SK-N-MC (cell line): ENCODE data around the gene AMER2.
A peak's percentile ranks its signal among the peaks of the same experiment; 100 is the strongest.

ENCODE experiments used
- DNase-seq: peaks from one replicate; pipeline ENCODE4 v3.0.0-alpha.2; 2011; ENCODE audit warnings: low read depth, low spot score
- H3K27ac ChIP-seq: fragments of 200-600 bp; sonication (generic); 2 replicates; pipeline ENCODE4 v1.5.1; 2016; ENCODE audit warnings: mixed run types
- H3K36me3 ChIP-seq: fragments of 200-600 bp; sonication (generic); 2 replicates; pipeline ENCODE4 v1.6.1; 2017; ENCODE audit warnings: antibody characterized with exemption, low read length, mixed read lengths; ENCODE audit not compliant: insufficient read depth
- H3K4me3 ChIP-seq: fragments of 200-600 bp; sonication (generic); 2 replicates; pipeline ENCODE4 v1.5.1; 2016
- H3K9ac ChIP-seq: fragments of 200-600 bp; sonication (generic); 2 replicates; pipeline ENCODE4 v1.8.0; 2017; ENCODE audit warnings: mixed run types, mixed read lengths; ENCODE audit not compliant: insufficient read length
- H3K9me3 ChIP-seq: fragments of 200-600 bp; sonication (generic); 2 replicates; pipeline ENCODE4 v1.6.1; 2017; ENCODE audit warnings: low read depth, mild to moderate bottlenecking, antibody characterized with exemption, low read length, moderate library complexity, mixed read lengths
- EZH2 ChIP-seq: fragments of 200-600 bp; sonication (generic); IDR thresholded peaks from one replicate; pipeline ENCODE4 v1.6.1; 2017; ENCODE audit warnings: antibody characterized with exemption
- FOXP2 ChIP-seq: optimal IDR thresholded peaks from 2 replicates; pipeline ENCODE3; 2011; ENCODE audit warnings: mild to moderate bottlenecking, moderate library complexity; ENCODE audit not compliant: insufficient read depth; ENCODE audit errors: extremely low read length, control extremely low read depth
- POLR2AphosphoS5 ChIP-seq: IDR thresholded peaks from 2 replicates; pipeline ENCODE4 v1.6.1; 2012; ENCODE audit warnings: mild to moderate bottlenecking, low read depth, low read length, borderline replicate concordance

AMER2 gene

GRCh38 chr13:25171517-25172302 is at the start of gene AMER2:
Gene AMER2, minus strand, starts transcription at chr13:25172288. Its CDS starts 669 bp downstream, at chr13:25171619.
- Histone ChIP-seq H3K9ac (peak within 1 kb of the TSS; percentile 98), H3K36me3 (peaks cover 37% of the 10 kb centered on the region), H3K4me3 (peak within 1 kb of the TSS; percentile 85), H3K27ac (peak within 1 kb of the TSS; percentile 100), H3K9me3 (no peaks in the 10 kb centered on the region)
- TF ChIP-seq EZH2: no peak
- no peak for TF ChIP-seq FOXP2
- no peak; the same call in 1 of the 2 replicates for TF ChIP-seq POLR2AphosphoS5
- DNase-seq: no peak

DNA sequence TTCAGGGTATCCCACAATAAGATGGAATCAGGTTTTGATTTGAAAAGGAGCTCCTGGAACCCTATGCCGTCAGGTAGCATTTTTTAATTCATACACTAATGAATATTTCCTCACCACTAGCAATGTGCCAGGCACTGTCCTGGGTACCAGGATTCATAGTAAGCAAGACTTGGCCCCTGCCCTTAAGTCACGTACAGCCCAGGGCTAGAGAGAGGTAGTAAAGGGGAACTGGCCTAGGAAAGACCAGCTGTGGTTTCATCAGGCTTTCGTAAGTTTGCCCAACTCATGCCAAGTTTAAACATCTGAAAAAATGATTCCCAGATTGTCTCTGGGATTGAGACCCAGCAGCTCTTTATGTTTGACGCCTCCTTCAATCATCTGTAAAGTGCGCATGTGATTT is 45.9 kb upstream of the AMER2 start:
- no peak overlapping the region for H3K4me3 ChIP-seq
- H3K9me3 ChIP-seq: no peaks in the 10 kb centered on the region
- no peak overlapping the region for H3K9ac ChIP-seq
- TF ChIP-seq POLR2AphosphoS5 (no peak), EZH2 (no peak), FOXP2 (no peak)
- no peak for DNase-seq
- H3K36me3 ChIP-seq: no peaks in the 10 kb centered on the region
- no peak overlapping the region for H3K27ac ChIP-seq

DNA sequence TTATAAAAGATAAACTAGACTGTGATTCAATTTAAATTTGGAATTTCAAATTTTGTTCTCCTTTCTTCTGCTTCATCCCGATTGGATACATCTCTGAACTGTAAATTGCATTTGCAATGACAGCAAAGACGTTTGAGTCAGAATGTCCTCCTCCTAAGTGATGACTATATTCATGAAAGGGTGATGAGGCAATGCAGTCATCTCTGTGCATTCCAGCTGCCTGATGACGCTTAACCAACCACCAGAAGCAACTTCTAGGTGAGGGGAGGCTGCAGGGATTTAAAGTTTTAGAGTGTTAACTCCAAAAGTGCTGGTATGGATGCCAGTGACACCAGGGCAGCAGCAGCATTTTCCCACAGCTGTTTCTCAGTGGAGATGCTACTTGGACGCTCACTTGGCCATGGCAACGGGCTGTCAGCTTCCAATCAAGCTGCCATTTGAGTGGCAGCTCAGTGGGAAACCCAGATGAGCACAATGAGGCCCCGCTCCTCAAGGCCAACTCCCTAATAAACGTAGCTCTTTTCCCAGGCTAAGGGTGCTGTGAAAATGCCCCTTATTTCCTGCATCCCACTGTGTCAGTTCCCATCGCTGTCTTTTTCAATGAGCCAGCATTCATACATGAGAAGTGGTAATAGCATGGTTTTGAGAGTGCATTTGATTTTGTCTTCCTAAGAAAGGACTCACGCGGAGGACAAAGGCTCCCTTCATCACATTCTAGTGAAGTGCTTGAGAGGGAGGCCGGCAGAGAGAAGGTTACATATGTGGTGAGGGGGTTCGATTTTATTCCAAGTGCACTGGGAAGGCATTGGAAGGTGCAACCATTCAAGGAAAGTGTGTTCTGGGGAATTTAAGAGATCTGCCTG is 45.2 kb upstream of the AMER2 start:
- Histone ChIP-seq H3K9ac (no peak overlapping the region), H3K27ac (no peak overlapping the region), H3K36me3 (no peaks in the 10 kb centered on the region), H3K9me3 (no peaks in the 10 kb centered on the region), H3K4me3 (no peak overlapping the region)
- DNase-seq: no peak
- no peak for TF ChIP-seq FOXP2
- no peak for TF ChIP-seq POLR2AphosphoS5
- no peak for TF ChIP-seq EZH2

DNA sequence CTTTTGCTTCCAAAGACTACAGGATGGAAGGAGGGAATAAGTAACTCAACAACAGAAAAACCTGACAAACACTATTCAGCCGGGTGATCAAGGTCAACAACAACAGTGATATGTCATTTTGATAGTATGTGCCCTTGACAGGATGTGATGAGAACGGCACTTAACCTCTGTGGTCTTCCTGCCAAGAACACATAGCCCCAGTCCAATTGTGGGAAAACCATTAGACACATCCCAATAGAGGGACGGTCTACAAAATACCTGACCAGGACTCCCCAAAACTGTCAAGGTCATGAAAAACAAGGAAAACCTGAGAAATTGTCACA is 43.1 kb upstream of the AMER2 start:
- Histone ChIP-seq H3K36me3 (no peaks in the 10 kb centered on the region), H3K27ac (no peak overlapping the region), H3K9ac (no peak overlapping the region), H3K4me3 (no peak overlapping the region), H3K9me3 (no peaks in the 10 kb centered on the region)
- no peak for DNase-seq
- no peak for TF ChIP-seq EZH2
- no peak for TF ChIP-seq FOXP2
- no peak for TF ChIP-seq POLR2AphosphoS5

- Histone ChIP-seq H3K36me3 (no peaks in the 10 kb centered on the region), H3K9me3 (no peaks in the 10 kb centered on the region), H3K27ac (no peak overlapping the region), H3K4me3 (no peak overlapping the region), H3K9ac (no peak overlapping the region)
- TF ChIP-seq FOXP2: no peak
- no peak for TF ChIP-seq EZH2
- no peak for TF ChIP-seq POLR2AphosphoS5
- no peak for DNase-seq
These were observed 42.6 kb upstream of the AMER2 start for GRCh38 chr13:25214491-25215252.

GRCh38 chr13:25213715-25214114 is 41.6 kb upstream of the AMER2 start:
- H3K4me3 ChIP-seq: no peak overlapping the region
- no peaks in the 10 kb centered on the region for H3K9me3 ChIP-seq
- no peaks in the 10 kb centered on the region for H3K36me3 ChIP-seq
- no peak overlapping the region for H3K27ac ChIP-seq
- no peak for TF ChIP-seq EZH2
- TF ChIP-seq FOXP2: no peak
- TF ChIP-seq POLR2AphosphoS5: no peak
- no peak overlapping the region for H3K9ac ChIP-seq
- DNase-seq: no peak

GRCh38 chr13:25210842-25211569 is 38.9 kb upstream of the AMER2 start:
- Histone ChIP-seq H3K9ac (no peak overlapping the region), H3K4me3 (no peak overlapping the region), H3K9me3 (no peaks in the 10 kb centered on the region), H3K27ac (no peak overlapping the region), H3K36me3 (no peaks in the 10 kb centered on the region)
- no peak for DNase-seq
- no peak for TF ChIP-seq POLR2AphosphoS5
- TF ChIP-seq EZH2: no peak
- TF ChIP-seq FOXP2: no peak
